Hippocampal formation (tissue), 2 donors: ENCODE measurements around the gene EIPR1.
A peak's percentile ranks its signal among the peaks of the same experiment; 100 is the strongest.
"Not testable (repeated sequence)": the region's sequence is repeated elsewhere in the genome, so short reads cannot be mapped to it uniquely, and the experiment has no call there.

Experiments used
- DNase-seq, 2 donors: peaks; one replicate each; lab custom pipeline; 2025; lab: John Stamatoyannopoulos, UW

EIPR1 gene

DNA sequence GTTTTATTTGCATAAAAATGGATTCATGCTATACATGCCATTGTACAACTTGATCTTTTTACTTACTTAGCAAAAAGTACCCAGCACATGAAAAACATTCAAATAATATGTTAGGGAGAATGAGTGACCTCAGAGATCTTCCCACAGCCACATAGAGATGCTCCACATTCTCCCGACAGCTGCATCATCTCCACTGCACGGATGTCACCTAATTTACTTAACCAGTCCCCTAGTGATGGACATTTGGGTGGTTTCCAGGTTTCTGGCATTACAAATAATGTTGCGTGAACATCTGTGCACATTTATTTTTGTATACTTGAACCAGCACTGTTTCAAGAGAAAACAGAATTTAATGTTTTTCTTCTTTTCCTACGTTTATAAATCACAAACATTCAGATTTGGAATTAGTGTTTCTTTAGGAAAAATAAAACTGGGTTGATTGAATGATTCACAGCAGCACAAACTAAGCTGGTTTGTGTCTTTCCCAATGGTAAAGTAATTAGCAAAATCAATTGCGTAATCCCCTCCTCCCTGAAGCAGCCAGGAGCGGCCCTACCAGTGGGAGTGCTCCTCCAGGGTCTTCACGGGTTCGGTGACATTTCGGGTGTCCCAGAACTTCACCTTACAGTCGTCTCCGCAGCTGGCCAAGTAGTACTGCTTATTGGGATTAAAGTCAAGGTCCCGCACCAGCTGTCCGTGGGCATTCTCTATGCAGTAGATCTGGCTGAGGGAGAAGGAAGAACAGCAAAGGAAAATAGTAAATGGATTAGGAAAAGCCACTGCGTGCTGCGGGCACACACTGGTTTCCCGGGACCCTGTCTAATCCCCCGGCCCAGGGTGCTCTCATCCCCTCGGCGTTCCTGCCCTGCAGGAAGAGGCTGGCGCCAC is 183.9 kb downstream of the EIPR1 start:
- no peak for DNase-seq

DNA sequence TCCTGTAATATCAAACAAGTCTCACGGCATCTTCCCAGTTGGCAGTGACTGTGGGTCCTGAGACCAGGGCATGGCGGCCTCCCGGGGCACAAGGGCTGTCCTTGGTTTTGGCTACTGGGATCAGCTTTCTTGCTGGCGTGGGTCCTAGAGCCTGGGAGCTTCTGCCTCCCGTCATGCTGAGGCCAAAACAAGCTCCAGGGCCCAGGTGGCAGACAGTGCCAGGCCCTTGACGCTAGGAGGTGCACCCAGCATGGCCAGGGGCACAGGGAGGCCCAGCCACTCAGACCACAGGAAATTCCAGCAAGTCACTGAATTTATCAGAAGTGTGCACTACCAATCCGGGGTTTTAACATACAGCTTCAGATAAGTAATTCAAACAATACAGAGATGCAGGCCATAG is 184.7 kb downstream of the EIPR1 start:
- DNase-seq, result no peak

DNA sequence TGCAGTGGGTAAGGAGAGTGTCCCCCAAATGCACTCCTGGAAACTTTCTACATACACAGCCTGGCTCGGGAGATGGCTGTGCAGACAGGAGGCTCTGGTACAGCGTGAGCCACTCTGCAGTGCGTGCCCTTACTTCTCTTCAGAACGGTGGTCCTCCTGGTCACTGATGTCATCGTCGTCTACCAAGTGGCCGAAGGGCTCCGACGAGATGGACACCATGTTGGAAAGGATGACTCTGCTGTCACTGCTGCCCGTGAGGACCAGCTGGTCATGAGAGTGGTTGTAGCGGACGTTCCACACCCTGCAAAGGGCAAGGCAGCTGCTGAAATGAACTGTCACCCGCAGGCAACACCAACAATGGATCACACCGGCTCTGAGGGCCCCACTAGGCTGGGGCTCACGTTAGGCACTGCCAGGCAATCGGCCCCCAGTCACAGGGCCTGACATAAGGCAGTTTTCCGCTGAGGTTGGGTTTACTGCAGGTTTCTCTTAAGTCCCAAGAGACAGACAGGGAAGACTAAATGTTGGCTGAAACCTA is 185.3 kb downstream of the EIPR1 start:
- DNase-seq, result no peak

DNA sequence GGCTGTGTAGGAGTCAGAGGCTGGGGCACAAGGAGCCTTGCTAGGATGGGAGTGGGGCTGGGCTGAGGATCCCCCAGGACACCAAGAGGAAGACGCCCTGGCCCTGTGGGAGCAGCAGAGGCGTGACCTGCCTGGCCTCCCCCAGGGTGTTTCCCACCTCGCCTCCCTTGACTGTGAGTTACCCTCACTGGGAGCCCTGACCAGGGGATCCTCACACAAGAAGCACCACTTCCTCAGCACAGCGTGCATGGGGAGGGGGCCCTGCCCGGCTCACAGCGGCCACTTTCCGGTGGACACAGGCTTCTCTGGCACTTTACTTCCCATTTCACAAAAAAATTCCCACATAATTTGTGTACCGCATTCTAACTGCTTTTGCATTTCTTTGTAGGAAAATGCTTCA is 187.7 kb downstream of the EIPR1 start:
- no peak for DNase-seq

DNA sequence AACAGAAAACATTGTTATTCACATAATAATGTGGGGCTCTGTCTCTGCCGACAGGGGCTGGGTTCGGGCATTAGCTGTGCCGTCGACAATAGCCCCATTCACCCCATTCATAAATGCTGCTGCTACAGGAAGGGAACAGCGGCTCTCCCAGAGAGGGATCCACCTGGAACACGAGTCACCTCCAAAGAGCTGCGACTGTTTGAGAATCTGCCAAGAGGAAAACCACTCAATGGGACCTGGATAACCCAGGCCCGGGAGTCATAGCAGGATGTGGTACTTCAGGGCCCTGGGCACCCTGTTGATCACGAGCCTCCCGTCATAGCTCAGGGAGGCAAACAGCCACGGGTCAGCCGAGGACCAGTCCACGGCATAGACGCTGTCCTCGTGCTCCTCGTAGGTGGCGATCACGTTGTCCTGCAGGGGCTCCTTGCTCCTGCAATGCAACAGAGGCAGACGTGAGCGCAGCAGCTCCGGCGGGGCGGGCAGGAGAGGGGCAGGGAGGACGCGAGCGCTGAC is 188.5 kb downstream of the EIPR1 start:
- peak; percentile 22 to 36 for DNase-seq

DNA sequence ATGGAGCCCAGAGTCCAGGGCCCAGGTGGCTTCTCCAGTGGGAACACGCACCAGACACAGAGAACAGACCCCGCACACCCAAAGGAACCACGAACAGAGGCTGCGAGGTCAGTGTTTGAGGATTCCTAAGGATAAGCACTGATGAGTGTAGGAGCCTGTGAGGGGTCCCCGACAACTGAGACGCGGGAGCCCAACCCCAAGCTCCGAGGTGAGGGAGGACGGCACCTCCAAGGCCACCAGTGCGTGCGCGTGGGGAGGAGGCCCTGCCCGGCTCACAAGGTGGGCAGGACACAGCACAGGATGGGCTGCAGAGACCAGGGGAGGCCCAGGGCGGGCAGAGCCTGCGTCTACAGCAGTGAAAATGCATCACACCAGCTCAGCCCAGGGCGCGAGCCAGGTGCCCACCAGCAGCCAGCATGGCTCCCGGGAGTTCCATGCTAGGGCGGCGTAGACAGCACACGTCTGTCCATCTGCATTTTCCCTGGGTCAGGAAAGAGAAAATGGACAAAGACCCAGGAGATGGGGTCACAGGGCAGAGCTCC is 189.1 kb downstream of the EIPR1 start:
- no peak for DNase-seq

DNA sequence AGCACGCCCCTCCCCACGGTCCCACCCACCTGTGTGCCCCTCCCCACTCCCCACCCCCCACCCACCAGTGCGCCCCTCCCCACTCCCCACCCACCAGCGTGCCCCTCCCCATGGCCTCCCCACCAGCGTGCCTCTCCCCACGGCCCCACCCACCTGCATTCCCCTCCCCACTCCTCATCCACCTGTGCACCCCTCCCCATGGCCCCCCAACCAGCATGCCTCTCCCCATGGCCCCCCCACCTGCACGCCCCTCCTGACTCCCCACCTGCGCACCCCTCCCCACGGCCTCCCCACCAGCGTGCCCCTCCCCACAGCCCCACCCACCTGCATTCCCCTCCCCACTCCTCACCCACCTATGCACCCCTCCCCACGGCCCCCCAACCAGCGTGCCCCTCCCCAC is 190.2 kb downstream of the EIPR1 start:
- no peak for DNase-seq

DNA sequence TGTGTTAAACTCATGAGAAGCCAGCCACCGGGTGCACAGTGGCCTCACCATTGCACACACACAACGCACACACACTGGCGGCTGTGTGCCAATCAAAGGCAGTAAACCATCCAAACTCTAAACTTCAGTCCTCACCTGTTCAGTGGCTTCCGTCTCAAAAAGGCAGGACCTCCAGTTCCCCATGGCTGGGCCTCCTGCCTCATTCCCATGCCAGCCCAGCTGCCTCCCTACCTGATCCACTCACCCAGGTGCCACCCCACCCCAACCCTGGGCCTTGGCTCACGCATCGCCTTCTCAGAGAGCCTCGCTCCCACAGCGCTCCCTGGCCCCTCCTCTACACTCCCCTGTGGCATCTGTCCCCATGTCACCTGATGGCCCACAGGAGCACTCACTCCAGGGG is 190.9 kb downstream of the EIPR1 start:
- no peak for DNase-seq

DNA sequence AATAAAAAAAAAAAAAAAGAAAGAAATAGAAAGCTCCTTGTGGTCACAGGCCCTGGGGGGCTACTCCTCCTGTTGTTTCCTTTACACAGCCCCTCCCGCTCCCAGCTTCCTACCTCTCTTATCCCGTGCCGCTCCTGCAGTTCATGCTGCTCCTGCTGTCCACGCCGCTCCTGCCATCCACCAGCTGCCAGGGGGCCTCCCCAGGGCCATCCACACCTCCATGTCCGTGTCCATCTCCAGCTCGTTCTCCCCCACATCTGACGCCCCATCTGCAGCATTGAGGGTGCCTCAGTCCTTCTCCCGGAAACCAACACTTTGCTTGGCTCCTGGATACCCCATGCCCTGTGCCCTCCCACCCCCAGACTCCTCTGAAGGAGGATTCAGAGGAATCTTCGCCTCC is 191.7 kb downstream of the EIPR1 start:
- no peak for DNase-seq

DNA sequence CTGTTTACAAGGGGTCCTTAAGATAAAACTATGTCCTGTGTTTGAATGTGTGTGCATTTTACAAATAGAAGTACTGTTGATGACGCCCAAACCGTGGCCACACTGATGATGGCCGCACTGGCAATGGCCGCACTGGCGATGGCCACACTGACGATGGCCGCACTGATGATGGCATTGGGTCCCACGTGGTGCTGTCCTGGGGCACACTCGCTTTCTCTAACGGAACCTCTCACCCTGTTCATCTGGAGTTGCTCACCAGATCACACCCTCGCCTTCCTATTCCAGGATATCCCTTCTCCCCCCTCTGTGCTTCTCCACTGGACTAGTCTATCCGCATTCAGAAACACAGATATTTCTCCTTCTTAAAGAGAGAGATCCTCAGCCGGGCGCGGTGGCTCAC is 192.4 kb downstream of the EIPR1 start:
- DNase-seq, result no peak

DNA sequence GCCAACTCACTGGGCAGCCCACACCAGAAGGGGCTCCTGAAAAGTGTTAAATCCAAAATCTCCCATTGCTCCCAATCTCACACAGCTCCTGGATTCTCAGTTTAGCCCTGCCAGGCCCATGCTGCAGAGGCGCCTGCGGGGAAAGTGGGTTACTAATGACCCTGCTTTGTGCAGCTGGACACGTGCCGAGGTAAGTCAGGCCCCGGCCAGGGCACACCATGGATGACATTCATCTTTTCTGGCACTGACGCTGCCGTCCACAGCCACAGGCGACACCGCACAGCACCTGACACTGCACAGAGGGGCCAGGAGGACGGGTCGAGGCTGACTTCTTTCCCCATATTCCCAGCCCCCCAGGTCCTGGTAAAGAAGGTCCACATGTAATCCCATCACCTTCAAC is 193.5 kb downstream of the EIPR1 start:
- no peak for DNase-seq

DNA sequence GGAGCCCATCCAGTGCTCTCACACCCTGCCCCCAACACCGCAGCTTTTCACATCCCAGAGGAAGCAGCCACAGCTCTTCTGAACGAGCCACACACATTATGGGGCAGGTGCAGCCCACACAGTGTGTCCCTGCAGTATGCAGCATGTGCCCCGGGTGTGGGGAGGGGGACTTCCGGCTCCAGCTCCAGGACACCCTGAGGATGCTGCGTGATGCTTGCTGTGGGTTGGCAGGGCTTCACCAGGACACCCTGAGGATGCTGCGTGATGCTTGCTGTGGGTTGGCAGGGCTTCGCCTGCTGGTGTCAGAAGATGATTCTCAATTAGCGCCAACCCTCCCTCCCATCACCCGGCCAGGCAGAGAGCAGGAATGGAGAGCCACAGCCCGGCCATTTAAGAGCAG is 193.9 kb downstream of the EIPR1 start:
- DNase-seq, result no peak

DNA sequence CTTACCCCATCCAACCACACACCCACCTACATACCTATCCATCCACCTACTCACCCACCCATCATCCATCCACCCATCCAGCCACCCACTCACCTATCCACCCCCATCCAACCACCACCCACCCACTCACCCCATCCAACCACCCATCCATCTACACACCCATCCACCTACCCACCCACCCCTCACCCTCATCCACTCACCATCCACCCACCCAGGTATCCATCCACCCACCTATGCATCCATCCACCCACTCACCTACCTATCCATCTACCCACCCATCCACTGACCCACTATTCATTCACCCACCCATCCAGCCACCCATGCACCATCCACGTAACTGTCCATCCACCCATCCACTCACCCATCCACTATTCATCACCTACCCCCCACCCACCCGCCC is 194.8 kb downstream of the EIPR1 start:
- no peak for DNase-seq

DNA sequence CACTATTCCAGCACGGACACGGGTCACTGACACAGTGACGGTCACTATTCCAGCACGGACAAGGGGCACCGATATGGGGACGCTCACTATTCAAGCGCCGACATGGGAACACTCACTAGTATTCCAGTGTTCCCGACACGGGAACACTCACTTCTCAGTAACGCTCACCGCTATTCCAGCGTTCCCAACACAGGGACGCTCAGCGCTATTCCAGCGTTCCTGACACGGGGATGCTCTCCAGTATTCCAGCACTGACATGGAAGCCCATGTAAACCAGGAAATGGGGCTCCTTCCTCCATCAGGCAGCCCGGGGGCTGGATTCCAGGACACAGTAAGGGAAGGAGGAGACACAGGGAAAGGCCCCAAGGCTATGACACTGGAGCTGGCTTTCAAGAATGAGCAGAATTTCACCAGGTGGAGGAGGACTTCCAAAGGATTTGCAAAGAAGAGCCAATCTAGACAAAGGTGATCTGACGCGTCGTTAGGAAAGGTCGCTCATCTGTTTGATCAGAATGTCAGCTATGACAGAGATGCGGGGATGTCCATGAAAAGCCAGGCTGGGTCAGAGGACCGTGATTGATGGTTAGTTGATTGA is 196.1 kb downstream of the EIPR1 start:
- DNase-seq, result no peak

DNA sequence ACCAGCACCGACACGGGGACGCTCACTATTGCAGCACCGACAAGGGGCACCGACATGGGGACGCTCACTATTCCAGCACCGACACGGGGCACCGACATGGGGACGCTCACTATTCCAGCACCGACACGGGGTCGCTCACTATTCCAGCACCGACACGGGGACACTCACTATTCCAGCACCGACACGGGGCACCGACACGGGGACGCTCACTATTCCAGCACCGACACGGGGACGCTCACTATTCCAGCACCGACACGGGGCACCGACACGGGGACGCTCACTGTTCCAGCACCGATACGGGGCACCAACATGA is 196.8 kb downstream of the EIPR1 start:
- DNase-seq, result not testable (repeated sequence)

DNA sequence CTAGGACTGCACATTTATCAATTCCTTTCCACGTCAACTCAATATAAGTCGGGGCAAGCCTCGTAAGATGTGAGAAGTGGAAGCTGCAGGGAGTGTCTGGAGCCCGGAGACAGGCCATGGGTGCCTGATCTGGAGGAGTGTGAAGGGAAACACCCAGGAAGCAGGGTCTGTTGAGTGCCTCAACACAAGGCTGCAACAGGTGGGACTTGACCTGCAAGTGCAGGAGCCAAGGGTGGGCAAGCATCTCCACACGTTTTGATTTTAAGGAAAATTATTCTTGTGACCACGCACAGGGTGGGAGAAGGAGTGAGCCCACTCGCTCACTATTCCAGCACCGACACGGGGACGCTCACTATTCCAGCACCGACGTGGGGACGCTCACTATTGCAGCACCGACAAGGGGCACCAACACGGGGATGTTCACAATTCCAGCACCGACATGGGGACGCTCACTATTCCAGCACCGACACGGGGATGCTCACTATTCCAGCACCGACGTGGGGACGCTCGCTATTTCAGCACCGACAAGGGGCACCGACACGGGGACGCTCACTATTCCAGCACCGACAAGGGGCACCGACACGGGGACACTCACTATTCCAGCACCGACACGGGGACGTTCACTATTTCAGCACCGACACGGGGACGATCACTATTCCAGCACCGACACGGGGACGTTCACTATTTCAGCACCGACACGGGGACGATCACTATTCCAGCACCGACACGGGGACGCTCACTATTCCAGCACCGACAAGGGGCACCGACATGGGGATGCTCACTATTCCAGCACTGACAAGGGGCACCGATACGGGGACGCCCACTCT is 197.3 kb downstream of the EIPR1 start:
- no peak for DNase-seq

DNA sequence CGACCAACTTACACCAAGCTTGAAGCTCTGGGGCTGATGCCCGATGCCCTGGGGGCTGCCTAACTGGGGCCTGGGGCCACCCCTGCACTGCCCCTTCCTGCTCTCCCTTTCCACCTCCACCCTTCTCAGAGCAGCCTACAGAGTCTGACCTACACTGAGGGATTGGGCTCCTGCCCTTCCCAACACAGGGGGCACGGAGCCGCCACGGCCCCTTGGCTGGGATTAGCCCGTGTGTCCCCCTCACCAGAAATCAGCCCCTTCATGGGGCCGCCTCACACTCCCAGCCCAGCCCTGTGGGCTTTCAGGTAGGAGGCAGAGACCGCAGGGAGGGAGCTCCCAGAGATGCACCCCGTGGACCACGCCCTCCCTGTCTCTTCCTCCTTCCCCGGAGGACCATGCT is 198.0 kb downstream of the EIPR1 start:
- no peak for DNase-seq

DNA sequence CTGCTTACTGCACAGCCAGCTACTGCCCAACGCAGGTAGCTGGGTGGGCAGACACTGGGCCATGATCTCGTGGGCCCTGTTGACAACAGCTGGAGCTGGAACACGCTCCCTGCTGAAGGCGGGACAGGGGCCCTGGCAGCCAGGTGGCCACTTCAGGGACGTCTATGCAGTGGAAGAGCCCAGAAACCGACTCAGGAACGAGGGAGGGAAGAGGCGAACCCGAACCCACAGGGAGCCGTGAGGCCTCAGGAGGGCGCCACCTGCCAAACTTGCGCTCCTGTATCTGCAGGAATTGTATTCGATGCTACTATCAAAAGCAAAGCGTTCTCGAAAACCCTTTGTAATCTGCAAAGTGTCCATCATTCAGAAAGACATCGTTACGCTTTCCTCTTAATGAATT is 198.4 kb downstream of the EIPR1 start:
- DNase-seq, result no peak

DNA sequence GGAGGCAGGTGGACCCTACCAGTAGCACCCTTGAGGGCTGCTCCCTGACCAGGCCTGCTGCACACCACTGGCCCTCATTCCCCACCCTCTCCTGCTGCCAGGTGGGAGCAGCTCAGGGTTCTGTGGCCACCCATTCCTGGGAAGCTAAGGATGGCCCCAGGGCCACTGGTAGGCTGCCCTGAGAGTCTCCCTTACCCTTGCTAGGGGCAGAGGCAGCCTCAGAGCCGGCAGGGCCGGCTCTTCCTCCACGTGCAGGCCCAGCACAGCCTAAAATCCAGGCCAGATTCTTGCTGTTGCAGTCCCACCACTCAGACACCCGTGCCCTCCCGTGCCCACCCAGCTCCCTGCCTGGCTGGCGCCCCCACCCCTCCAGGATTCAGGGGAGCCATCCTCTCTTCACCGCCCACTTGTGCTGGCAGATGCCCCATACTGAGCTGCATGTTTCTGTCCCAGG is 199.0 kb downstream of the EIPR1 start:
- no peak for DNase-seq

DNA sequence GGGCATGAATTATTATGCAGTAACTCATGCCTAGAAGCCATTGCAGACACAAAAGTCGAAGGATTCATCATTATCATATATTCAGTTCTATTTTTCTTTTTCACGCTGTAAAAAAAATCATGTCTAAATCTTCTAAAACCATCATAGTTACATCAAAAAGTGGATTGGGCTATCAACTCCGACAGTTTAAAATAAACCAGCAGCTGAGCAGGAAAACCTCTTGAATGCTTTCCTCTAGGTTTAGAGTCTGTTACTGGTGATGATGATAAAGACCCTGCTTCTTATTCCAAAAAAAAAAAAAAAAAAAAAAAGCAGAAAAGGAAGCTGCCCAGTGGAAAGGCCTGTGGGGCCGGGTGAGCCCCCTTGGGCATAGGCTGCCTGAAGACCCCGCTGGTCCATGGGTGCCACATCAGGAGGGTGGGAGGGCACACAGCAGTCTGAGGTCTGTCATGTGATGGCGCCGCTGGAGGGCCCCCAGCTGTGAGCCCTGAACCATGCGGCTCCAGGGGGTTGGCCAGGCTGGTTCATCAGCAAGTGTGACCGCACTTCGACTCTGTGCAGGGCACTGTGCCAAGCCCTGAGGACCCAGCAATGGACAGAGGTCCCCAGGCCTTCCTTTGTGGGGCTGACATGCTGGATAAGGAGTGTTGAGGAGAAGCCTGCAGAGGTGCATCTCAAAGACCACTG is 199.6 kb downstream of the EIPR1 start:
- no peak for DNase-seq

DNA sequence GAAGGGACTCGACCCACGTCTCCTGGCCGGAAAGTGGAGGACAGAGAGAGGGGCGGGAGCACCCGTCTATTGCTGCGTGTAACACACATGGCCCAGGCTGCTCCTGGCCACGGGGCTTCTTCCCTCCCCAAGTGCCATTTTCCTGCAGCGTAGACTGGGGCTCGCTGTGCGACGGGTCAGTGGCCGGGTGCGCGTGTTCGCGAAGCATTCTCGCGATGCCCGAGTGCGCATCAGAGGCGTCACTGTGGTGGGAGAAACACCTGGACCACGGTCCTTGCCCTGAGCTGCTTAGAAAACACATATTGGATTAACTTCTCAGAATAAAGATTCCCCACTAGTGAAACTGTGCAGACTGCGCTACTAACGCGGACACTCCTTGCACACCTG is 200.8 kb downstream of the EIPR1 start:
- no peak for DNase-seq
